Measurements from ENCODE around the gene GNAS. TPM values are rescaled to one million over a fixed set of nuclear protein-coding genes. Genes with fewer than 3 reads are reported as not detected.
A peak's percentile ranks its signal among the peaks of the same experiment; 100 is the strongest.

The GNAS gene
- total RNA-seq, 1 donor = 474 TPM

GRCh38 chr20:58956078-58956477, 103.6 kb downstream of the GNAS start:
- DNase-seq (ENCODE audit: low read depth) = no peak
- H3K4me3 ChIP-seq (ENCODE audit: low read depth, low read length) = no peak overlapping the region
- TF ChIP-seq CTCF (IDR thresholded peaks at IDR 0.05; ENCODE audit: insufficient read depth, low read length) = no peak

- H3K4me3 ChIP-seq (ENCODE audit: low read depth, low read length) = no peak overlapping the region
- TF ChIP-seq CTCF (IDR thresholded peaks at IDR 0.05; ENCODE audit: insufficient read depth, low read length) = no peak
- DNase-seq (ENCODE audit: low read depth) = peak; percentile 2
Measured at GRCh38 chr20:58959652-58960051, 107.1 kb downstream of the GNAS start.

Small RNAs within 50 kb of the gene (small RNA-seq; reads per million reads assigned to genes)
- not detected for gene MIR298
- not detected for gene RF02127
- not detected for gene RF02128
- not detected for gene RF02130
- not detected for gene RF02131

Other genes starting within 250 kb of the GNAS start
- 25.5 and 26.5 TPM in 2 replicates for gene STX16, start 201.4 kb upstream of the GNAS start, total RNA-seq (ENCODE audit: low replicate concordance)
- gene NPEPL1, start 159.9 kb upstream of the GNAS start, total RNA-seq (ENCODE audit: low replicate concordance) = 24.5 and 33.1 TPM in 2 replicates
- gene GNAS-AS1, start 1.8 kb upstream of the GNAS start, total RNA-seq (ENCODE audit: low replicate concordance) = 0.25 and 0.81 TPM in 2 replicates
- 14.4 and 46.1 TPM in 2 replicates for gene NELFCD, start 128.5 kb downstream of the GNAS start, total RNA-seq (ENCODE audit: low replicate concordance)
- 38.0 and 51.0 TPM in 2 replicates for gene CTSZ, start 154.5 kb downstream of the GNAS start, total RNA-seq (ENCODE audit: low replicate concordance)
- gene TUBB1, start 166.7 kb downstream of the GNAS start, total RNA-seq (ENCODE audit: low replicate concordance) = not detected in 2 replicates
- 34.4 and 43.6 TPM in 2 replicates for gene ATP5F1E, start 179.6 kb downstream of the GNAS start, total RNA-seq (ENCODE audit: low replicate concordance)
- 28.7 and 75.7 TPM in 2 replicates for gene PRELID3B, start 190.1 kb downstream of the GNAS start, total RNA-seq (ENCODE audit: low replicate concordance)

All from fibroblast of the aortic adventitia (primary cell).